ENCODE measurements around the gene PPY.

DNA sequence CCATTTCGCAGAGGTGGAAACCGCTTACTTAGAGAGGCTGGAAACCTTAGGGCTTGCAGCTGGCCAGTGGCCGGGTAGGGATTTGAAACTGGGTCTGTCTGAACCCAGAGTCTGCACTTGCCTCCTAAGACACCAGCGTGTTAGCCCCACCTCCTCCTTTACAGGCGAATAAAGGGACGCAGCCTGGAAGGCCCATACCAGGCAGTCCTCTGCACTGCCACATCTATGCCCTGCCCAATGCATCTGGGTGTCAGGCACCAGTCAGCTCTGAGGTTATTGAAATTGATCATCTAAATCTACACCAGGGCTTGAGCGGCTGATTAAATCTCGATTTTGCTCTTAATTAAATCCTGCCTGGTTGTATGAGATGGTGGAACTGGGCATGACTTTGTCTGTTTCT lies 42.2 kb upstream of the PPY start:
- TF ChIP-seq TAF1 (IDR thresholded peaks at IDR 0.05; ENCODE audit: borderline replicate concordance, insufficient read depth, low read length), result no peak
- TF ChIP-seq, protein P1, sequence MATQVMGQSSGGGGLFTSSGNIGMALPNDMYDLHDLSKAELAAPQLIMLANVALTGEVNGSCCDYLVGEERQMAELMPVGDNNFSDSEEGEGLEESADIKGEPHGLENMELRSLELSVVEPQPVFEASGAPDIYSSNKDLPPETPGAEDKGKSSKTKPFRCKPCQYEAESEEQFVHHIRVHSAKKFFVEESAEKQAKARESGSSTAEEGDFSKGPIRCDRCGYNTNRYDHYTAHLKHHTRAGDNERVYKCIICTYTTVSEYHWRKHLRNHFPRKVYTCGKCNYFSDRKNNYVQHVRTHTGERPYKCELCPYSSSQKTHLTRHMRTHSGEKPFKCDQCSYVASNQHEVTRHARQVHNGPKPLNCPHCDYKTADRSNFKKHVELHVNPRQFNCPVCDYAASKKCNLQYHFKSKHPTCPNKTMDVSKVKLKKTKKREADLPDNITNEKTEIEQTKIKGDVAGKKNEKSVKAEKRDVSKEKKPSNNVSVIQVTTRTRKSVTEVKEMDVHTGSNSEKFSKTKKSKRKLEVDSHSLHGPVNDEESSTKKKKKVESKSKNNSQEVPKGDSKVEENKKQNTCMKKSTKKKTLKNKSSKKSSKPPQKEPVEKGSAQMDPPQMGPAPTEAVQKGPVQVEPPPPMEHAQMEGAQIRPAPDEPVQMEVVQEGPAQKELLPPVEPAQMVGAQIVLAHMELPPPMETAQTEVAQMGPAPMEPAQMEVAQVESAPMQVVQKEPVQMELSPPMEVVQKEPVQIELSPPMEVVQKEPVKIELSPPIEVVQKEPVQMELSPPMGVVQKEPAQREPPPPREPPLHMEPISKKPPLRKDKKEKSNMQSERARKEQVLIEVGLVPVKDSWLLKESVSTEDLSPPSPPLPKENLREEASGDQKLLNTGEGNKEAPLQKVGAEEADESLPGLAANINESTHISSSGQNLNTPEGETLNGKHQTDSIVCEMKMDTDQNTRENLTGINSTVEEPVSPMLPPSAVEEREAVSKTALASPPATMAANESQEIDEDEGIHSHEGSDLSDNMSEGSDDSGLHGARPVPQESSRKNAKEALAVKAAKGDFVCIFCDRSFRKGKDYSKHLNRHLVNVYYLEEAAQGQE (IDR thresholded peaks at IDR 0.05; ENCODE audit: insufficient read depth in 1 of 2, low read depth in 2 of 2, low read length in 2 of 2), result no peak
